AG04450 (cell line): ENCODE measurements around the gene SLC34A1. TPM values are rescaled to one million over a fixed set of nuclear protein-coding genes. Genes with fewer than 3 reads are reported as not detected.
A peak's percentile ranks its signal among the peaks of the same experiment; 100 is the strongest.

ENCODE experiments used
- CTCF ChIA-PET: fragments of 300-600, 350-600 bp; formaldehyde crosslinking; extraction: SDS; loops from one replicate; lab custom pipeline; 2022; ENCODE audit warnings: antibody characterized with exemption, inconsistent platforms; lab: Charles Lee
- POLR2A ChIA-PET: fragments of 350-600 bp; formaldehyde crosslinking; extraction: SDS; loops from one replicate; lab custom pipeline; 2021; ENCODE audit warnings: antibody characterized with exemption, inconsistent platforms; lab: Yijun Ruan, JAX
- DNase-seq: peaks from one replicate; pipeline ENCODE4 v3.0.0-alpha.2; 2011; ENCODE audit warnings: low read depth, low spot score
- H3K27ac ChIP-seq: one replicate; pipeline ENCODE4 v1.5.1; 2012; ENCODE audit warnings: low read depth, low read length, control low read depth
- H3K27me3 ChIP-seq: one replicate; pipeline ENCODE4 v1.6.0; 2012; ENCODE audit warnings: low read length; ENCODE audit not compliant: control insufficient read depth, insufficient read depth
- H3K4me3 ChIP-seq: 2 replicates; pipeline ENCODE4 v1.5.1; 2011; ENCODE audit warnings: mild to moderate bottlenecking, low read depth, low read length, control low read depth
- H3K9me3 ChIP-seq: 2 replicates; pipeline ENCODE4 v1.5.1; 2012; ENCODE audit warnings: low read length; ENCODE audit not compliant: control insufficient read depth, insufficient read depth
- CTCF ChIP-seq: IDR thresholded peaks from 2 replicates; pipeline ENCODE4 v1.5.1; 2011; ENCODE audit warnings: low read depth, low read length, control low read depth, inconsistent platforms
- polyA plus RNA-seq: library from polyadenylated mRNA; depleted of rRNA; stranded (reverse); fragments of >200 nt; gene quantifications from 2 replicates; pipeline ENCODE4 v1.2.3, GENCODE V29; 2011

Gene SLC34A1
- polyA plus RNA-seq, 1 experiment = not detected

- Histone ChIP-seq H3K4me3 (no peak overlapping the region), H3K9me3 (no peaks in the 10 kb centered on the region), H3K27ac (no peak overlapping the region), H3K27me3 (no peaks in the 10 kb centered on the region)
- TF ChIP-seq CTCF = no peak
- ChIA-PET POLR2A (interaction anchor here (0.7 kb wide), 2 partner anchors 15 to 164 kb away, joined by 3 read pairs; no protein-coding TSS in a partner anchor), CTCF (interaction anchor here (0.6 to 1.1 kb wide), 3 partner anchors 15 to 231 kb away, joined by 3 to 4 read pairs (median 3); no protein-coding TSS in a partner anchor)
- DNase-seq = no peak
Observed at GRCh38 chr5:177344891-177345290, 39.3 kb upstream of the SLC34A1 start.

GRCh38 chr5:177346820-177347219 is 37.4 kb upstream of the SLC34A1 start:
- ChIA-PET CTCF (interaction anchor here (0.8 to 2.0 kb wide), 4 partner anchors 11 to 154 kb away, joined by 3 to 9 read pairs (median 5); no protein-coding TSS in a partner anchor), POLR2A (interaction anchor here (0.7 kb wide), 1 partner anchor 37 kb away, joined by 3 read pairs; no protein-coding TSS in a partner anchor)
- H3K27ac ChIP-seq = no peak overlapping the region
- no peaks in the 10 kb centered on the region for H3K9me3 ChIP-seq
- TF ChIP-seq CTCF = no peak
- no peak for DNase-seq
- no peak overlapping the region for H3K4me3 ChIP-seq
- no peaks in the 10 kb centered on the region for H3K27me3 ChIP-seq

- H3K27ac ChIP-seq = no peak overlapping the region
- DNase-seq = no peak
- ChIA-PET CTCF (interaction anchor here (2.0 kb wide), 1 partner anchor 23 kb away, joined by 9 read pairs; no protein-coding TSS in a partner anchor), POLR2A (no interaction called here)
- H3K27me3 ChIP-seq = no peaks in the 10 kb centered on the region
- TF ChIP-seq CTCF = no peak
- no peaks in the 10 kb centered on the region for H3K9me3 ChIP-seq
- H3K4me3 ChIP-seq = no peak overlapping the region
Observed at GRCh38 chr5:177347699-177348098, 36.5 kb upstream of the SLC34A1 start.

- Histone ChIP-seq H3K27ac (no peak overlapping the region), H3K9me3 (no peaks in the 10 kb centered on the region), H3K27me3 (no peaks in the 10 kb centered on the region), H3K4me3 (no peak overlapping the region)
- TF ChIP-seq CTCF = no peak
- ChIA-PET POLR2A (interaction anchor here (0.7 kb wide), 2 partner anchors 106 to 168 kb away, joined by 3 to 9 read pairs; partner anchors contain the start of gene DDX41), CTCF (interaction anchor here (0.8 kb wide), 2 partner anchors 21 to 41 kb away, joined by 3 to 6 read pairs; no protein-coding TSS in a partner anchor)
- DNase-seq = no peak
Observed at GRCh38 chr5:177349362-177349647, 34.9 kb upstream of the SLC34A1 start.

GRCh38 chr5:177349762-177350161 is 34.5 kb upstream of the SLC34A1 start:
- ChIA-PET POLR2A (no interaction called here), CTCF (interaction anchor here (0.9 to 3.0 kb wide), 2 partner anchors 17 to 31 kb away, joined by 5 to 10 read pairs; no protein-coding TSS in a partner anchor)
- Histone ChIP-seq H3K27ac (no peak overlapping the region), H3K27me3 (no peaks in the 10 kb centered on the region), H3K9me3 (no peaks in the 10 kb centered on the region), H3K4me3 (peak overlapping the region; percentile 100)
- TF ChIP-seq CTCF = no peak
- DNase-seq = no peak
